Caco-2 (cell line): ENCODE measurements around the gene STAM. TPM values are rescaled to one million over a fixed set of nuclear protein-coding genes. Genes with fewer than 3 reads are reported as not detected.

ENCODE experiments used
- BruUV-seq: library from RNA; stranded (reverse); fragments of 400-500 nt; replicated peaks from 2 replicates; lab custom pipeline; 2021; lab: Mats Ljungman, UMichigan
- CTCF ChIA-PET: fragments of 300-600 bp; sonication (Branson Sonifier 250); formaldehyde crosslinking; loops from one replicate; lab custom pipeline; 2022; ENCODE audit warnings: antibody characterized with exemption; lab: Charles Lee
- POLR2A ChIA-PET: fragments of 300-600 bp; sonication (Branson Sonifier 250); formaldehyde crosslinking; loops from one replicate; lab custom pipeline; 2022; ENCODE audit warnings: antibody characterized with exemption; lab: Charles Lee
- DNase-seq, 2 experiments: peaks; one replicate each; pipeline versions ENCODE4 v3.0.0 to v3.0.0-alpha.2; 2020 to 2022
- H3K27me3 ChIP-seq: replicated peaks from 2 replicates; pipeline ENCODE4 v1.6.0; 2011; ENCODE audit warnings: low read length; ENCODE audit not compliant: control insufficient read depth, insufficient read depth
- H3K36me3 ChIP-seq: 2 replicates; pipeline ENCODE4 v1.5.1; 2011; ENCODE audit warnings: low read length; ENCODE audit not compliant: control insufficient read depth, insufficient read depth
- H3K4me1 ChIP-seq: fragments of 250-450 bp; sonication (Bioruptor Pico); 2 replicates; pipeline ENCODE4 v1.5.1; 2020; ENCODE audit warnings: mild to moderate bottlenecking
- H3K4me3 ChIP-seq: 2 replicates; pipeline ENCODE4 v1.5.1; 2011; ENCODE audit warnings: low read depth, mild to moderate bottlenecking, control low read depth, low read length
- H3K9me3 ChIP-seq: fragments of 250-450 bp; sonication (Bioruptor Pico); 2 replicates; pipeline ENCODE4 v1.5.1; 2020; ENCODE audit warnings: mild to moderate bottlenecking, moderate library complexity
- H3K27ac Mint-ChIP-seq: one replicate; pipeline ENCODE4 v1.8.0; 2022; ENCODE audit warnings: mixed read lengths; ENCODE audit not compliant: unreplicated experiment
- H3K27me3 Mint-ChIP-seq: one replicate; pipeline ENCODE4 v1.8.0; 2022; ENCODE audit warnings: mixed read lengths; ENCODE audit not compliant: insufficient read depth, unreplicated experiment
- H3K36me3 Mint-ChIP-seq: one replicate; pipeline ENCODE4 v1.8.0; 2022; ENCODE audit warnings: mild to moderate bottlenecking, mixed read lengths; ENCODE audit not compliant: insufficient read depth, unreplicated experiment
- H3K4me1 Mint-ChIP-seq: one replicate; pipeline ENCODE4 v1.8.0; 2022; ENCODE audit warnings: low read depth, mixed read lengths; ENCODE audit not compliant: unreplicated experiment
- H3K4me3 Mint-ChIP-seq: one replicate; pipeline ENCODE4 v1.8.0; 2022; ENCODE audit warnings: mild to moderate bottlenecking, moderate library complexity, mixed read lengths; ENCODE audit not compliant: unreplicated experiment
- H3K9me3 Mint-ChIP-seq: one replicate; pipeline ENCODE4 v1.8.0; 2022; ENCODE audit warnings: mixed read lengths; ENCODE audit not compliant: unreplicated experiment
- CTCF ChIP-seq, 2 experiments: fragments of 200-600 bp in 1 of 2; IDR thresholded peaks; 1 replicate in 1 of 2; 2 replicates in 1 of 2; pipeline versions ENCODE4 v1.5.1 to v1.8.0; 2011 to 2022; ENCODE audit warnings: antibody characterized with exemption in 1 of 2, control low read depth in 1 of 2, inconsistent platforms in 1 of 2, low read depth in 1 of 2, low read length in 1 of 2, mild to moderate bottlenecking in 1 of 2, moderate library complexity in 1 of 2; ENCODE audit not compliant: insufficient read depth in 1 of 2, severe bottlenecking in 1 of 2, unreplicated experiment in 1 of 2
- intact Hi-C: fragments of 100-400 bp; cut with micrococcal nuclease; formaldehyde crosslinking; loops from one replicate; pipeline ENCODE4 v1.10.0; 2022; ENCODE audit not compliant: unreplicated experiment
- total RNA-seq: library from RNA; stranded (reverse); gene quantifications from 2 replicates; pipeline ENCODE4 v1.2.3, GENCODE V29; 2022

The STAM gene
- total RNA-seq, 1 experiment from 2014 or later, result 51.9 TPM

GRCh38 chr10:17701301-17701700, 57.4 kb downstream of the STAM start:
- Histone ChIP-seq H3K4me3 (no peak overlapping the region), H3K4me1 (no peaks in the 10 kb centered on the region), H3K27me3 (no peaks in the 10 kb centered on the region), H3K9me3 (no peaks in the 10 kb centered on the region), H3K36me3 (no peaks in the 10 kb centered on the region)
- Mint-ChIP-seq H3K4me1 (no peaks in the 10 kb centered on the region), H3K9me3 (no peaks in the 10 kb centered on the region), H3K4me3 (no peak overlapping the region), H3K27ac (no peak overlapping the region), H3K27me3 (no peaks in the 10 kb centered on the region), H3K36me3 (peaks cover 62% of the 10 kb centered on the region)
- TF ChIP-seq CTCF (IDR thresholded peaks at IDR 0.05; ENCODE audit: insufficient read depth in 1 of 2, low read depth in 1 of 2, low read length in 1 of 2, severe bottlenecking in 1 of 2, unreplicated experiment in 1 of 2), result no peak
- BruUV-seq, result no TSS peak
- DNase-seq, result no peak
- intact Hi-C loops, result no loop called here
- ChIA-PET POLR2A (no interaction called here), CTCF (no interaction called here)

GRCh38 chr10:17703706-17704105, 59.8 kb downstream of the STAM start:
- peaks cover 66% of the 10 kb centered on the region for H3K36me3 Mint-ChIP-seq
- Histone ChIP-seq H3K4me3 (no peak overlapping the region), H3K9me3 (no peaks in the 10 kb centered on the region), H3K27me3 (no peaks in the 10 kb centered on the region), H3K4me1 (peaks cover 4% of the 10 kb centered on the region; the same call in 1 of the 2 replicates), H3K36me3 (0 out of 2 replicates have a peak, but pooled peaks cover 1% of the 10 kb centered on the region)
- intact Hi-C loops, result no loop called here
- H3K4me3 Mint-ChIP-seq, result no peak overlapping the region
- no peaks in the 10 kb centered on the region for H3K4me1 Mint-ChIP-seq
- no peak for DNase-seq
- ChIA-PET CTCF (no interaction called here), POLR2A (no interaction called here)
- no TSS peak for BruUV-seq
- no peaks in the 10 kb centered on the region for H3K9me3 Mint-ChIP-seq
- TF ChIP-seq CTCF (IDR thresholded peaks at IDR 0.05; ENCODE audit: insufficient read depth in 1 of 2, low read depth in 1 of 2, low read length in 1 of 2, severe bottlenecking in 1 of 2, unreplicated experiment in 1 of 2), result no peak
- no peak overlapping the region for H3K27ac Mint-ChIP-seq
- H3K27me3 Mint-ChIP-seq, result no peaks in the 10 kb centered on the region

- H3K36me3 Mint-ChIP-seq, result peaks cover 69% of the 10 kb centered on the region
- no peak overlapping the region for H3K27ac Mint-ChIP-seq
- peak; percentile 43 to 46 for DNase-seq
- BruUV-seq, result no TSS peak
- H3K9me3 ChIP-seq, result no peaks in the 10 kb centered on the region
- H3K4me1 Mint-ChIP-seq, result no peaks in the 10 kb centered on the region
- ChIA-PET CTCF (no interaction called here), POLR2A (interaction anchor here (1.1 kb wide), 1 partner anchor 65 kb away, joined by 5 read pairs; the partner anchor contains the start of gene STAM)
- no peak for TF ChIP-seq CTCF (IDR thresholded peaks at IDR 0.05; ENCODE audit: insufficient read depth in 1 of 2, low read depth in 1 of 2, low read length in 1 of 2, severe bottlenecking in 1 of 2, unreplicated experiment in 1 of 2)
- H3K9me3 Mint-ChIP-seq, result no peaks in the 10 kb centered on the region
- no peaks in the 10 kb centered on the region for H3K27me3 ChIP-seq
- peaks cover 5% of the 10 kb centered on the region; the same call in 1 of the 2 replicates for H3K4me1 ChIP-seq
- no peaks in the 10 kb centered on the region for H3K27me3 Mint-ChIP-seq
- H3K4me3 Mint-ChIP-seq, result no peak overlapping the region
- intact Hi-C loops, result loop anchor here (5.0 kb wide), 2 partner anchors 57 to 92 kb away; partner anchors contain the start of gene HACD1
- no peak overlapping the region for H3K4me3 ChIP-seq
- peaks cover 3% of the 10 kb centered on the region; the same call in 1 of the 2 replicates for H3K36me3 ChIP-seq
Observed at GRCh38 chr10:17708821-17709220, 64.9 kb downstream of the STAM start.
